Measurements from ENCODE around the gene ACTN3. TPM values are rescaled to one million over a fixed set of nuclear protein-coding genes. Genes with fewer than 3 reads are reported as not detected.
"Not testable (repeated sequence)": the region's sequence is repeated elsewhere in the genome, so short reads cannot be mapped to it uniquely, and the experiment has no call there.

Gene ACTN3
- total RNA-seq, 1 donor from 2014 or later, result not detected

GRCh38 chr11:66592457-66593302, 46.0 kb downstream of the ACTN3 start, which contains the start of the genes CCDC87 and CCS:
Gene CCDC87 (minus strand): TSS chr11:66593063. CDS start chr11:66593015, 48 bp downstream.
Gene CCS (plus strand): TSS chr11:66593185. CDS start chr11:66593262, 77 bp downstream.
- no peak for FAIRE-seq

GRCh38 chr11:66593303-66593635, 46.6 kb downstream of the ACTN3 start:
- FAIRE-seq (no peak), DNase-seq (ENCODE audit: low spot score in 2 of 2) (no peak)

More at GRCh38 chr11:66592457-66593302, 46.0 kb downstream of the ACTN3 start, which contains the start of the genes CCDC87 and CCS:
- peak; percentile 95 to 100 for DNase-seq (ENCODE audit: low spot score in 2 of 2)

DNA sequence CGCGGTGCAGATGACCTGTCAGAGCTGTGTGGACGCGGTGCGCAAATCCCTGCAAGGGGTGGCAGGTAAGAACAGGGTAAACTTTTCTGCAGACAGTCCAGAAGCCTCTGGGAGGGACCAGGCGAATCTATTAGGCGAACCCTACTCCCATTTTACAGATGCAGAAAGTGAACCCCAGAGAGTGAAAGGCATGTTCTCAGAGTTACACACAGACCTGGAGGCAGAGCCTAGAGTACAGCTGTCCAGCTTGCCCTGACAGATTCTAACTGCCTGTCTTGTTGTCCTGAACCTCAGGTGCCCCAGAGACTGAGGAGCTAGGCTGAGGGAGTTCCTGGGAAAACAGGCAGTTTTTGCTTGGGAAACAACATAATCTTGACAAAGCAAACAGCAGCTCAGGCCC, 46.9 kb downstream of the ACTN3 start:
- no peak for FAIRE-seq
- no peak for DNase-seq (ENCODE audit: low spot score in 2 of 2)

- FAIRE-seq (no peak), DNase-seq (ENCODE audit: low spot score in 2 of 2) (no peak)
Observed at GRCh38 chr11:66595245-66595904, 48.7 kb downstream of the ACTN3 start.

GRCh38 chr11:66598993-66599392, 52.3 kb downstream of the ACTN3 start:
- no peak for DNase-seq (ENCODE audit: low spot score in 2 of 2)
- FAIRE-seq, result no peak

- FAIRE-seq (no peak), DNase-seq (ENCODE audit: low spot score in 2 of 2) (no peak)
Observed at GRCh38 chr11:66600219-66600618, 53.5 kb downstream of the ACTN3 start.

- FAIRE-seq, result no peak
- no peak for DNase-seq (ENCODE audit: low spot score in 2 of 2)
Observed at GRCh38 chr11:66600631-66601233, 54.0 kb downstream of the ACTN3 start.

GRCh38 chr11:66603072-66603471, 56.4 kb downstream of the ACTN3 start:
- FAIRE-seq (no peak), DNase-seq (ENCODE audit: low spot score in 2 of 2) (no peak)

- no peak for FAIRE-seq
- DNase-seq (ENCODE audit: low spot score in 2 of 2), result no peak
Observed at GRCh38 chr11:66604155-66604554, 57.5 kb downstream of the ACTN3 start.

DNA sequence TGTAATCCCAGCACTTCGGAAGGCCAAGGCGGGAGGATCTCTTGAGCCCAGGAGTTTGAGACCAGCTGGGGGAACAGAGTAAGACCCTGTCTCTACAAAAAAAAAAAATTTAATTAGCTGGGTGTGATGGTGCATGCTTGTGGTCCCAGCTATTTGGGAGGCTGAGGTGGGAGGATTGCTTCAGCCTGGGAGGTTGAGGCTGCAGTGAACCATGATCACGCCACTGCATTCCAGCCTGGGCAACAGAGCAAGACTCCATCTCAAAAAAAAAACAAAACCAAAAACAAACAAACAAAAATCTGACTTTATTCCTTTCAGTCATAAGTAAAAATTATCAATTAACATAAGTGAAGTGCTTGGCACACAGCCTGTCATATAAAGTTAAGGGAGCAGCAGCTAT, 59.9 kb downstream of the ACTN3 start:
- not testable (repeated sequence) for DNase-seq (ENCODE audit: low spot score in 2 of 2); FAIRE-seq

GRCh38 chr11:66607126-66607834, 60.6 kb downstream of the ACTN3 start:
- no peak for FAIRE-seq
- peak in 1 of 2 donors; percentile 50 for DNase-seq (ENCODE audit: low spot score in 2 of 2)

GRCh38 chr11:66609721-66610617, 63.3 kb downstream of the ACTN3 start:
- FAIRE-seq, result no peak
- no peak for DNase-seq (ENCODE audit: low spot score in 2 of 2)

GRCh38 chr11:66612458-66612857, 65.8 kb downstream of the ACTN3 start:
- DNase-seq (ENCODE audit: low spot score in 2 of 2) (no peak), FAIRE-seq (no peak)

Other genes starting within 250 kb of the ACTN3 start
- 1.2 TPM for gene CD248, start 229.9 kb upstream of the ACTN3 start, total RNA-seq
- gene RIN1, start 210.5 kb upstream of the ACTN3 start, total RNA-seq, result 0.82 TPM
- 19.2 TPM for gene BRMS1, start 201.8 kb upstream of the ACTN3 start, total RNA-seq
- 83.2 TPM for gene B4GAT1, start 199.3 kb upstream of the ACTN3 start, total RNA-seq
- gene SLC29A2, start 175.1 kb upstream of the ACTN3 start, total RNA-seq, result 1.6 TPM
- under 0.01 TPM for gene NPAS4, start 125.9 kb upstream of the ACTN3 start, total RNA-seq
- gene MRPL11, start 108.1 kb upstream of the ACTN3 start, total RNA-seq, result 17.1 TPM
- gene PELI3, start 80.0 kb upstream of the ACTN3 start, total RNA-seq, result 13.5 TPM
- gene DPP3, start 66.5 kb upstream of the ACTN3 start, total RNA-seq, result 39.1 TPM
- gene BBS1, start 36.3 kb upstream of the ACTN3 start, total RNA-seq, result 41.2 TPM
- 5.3 TPM for gene ZDHHC24, start 855 bp upstream of the ACTN3 start, total RNA-seq
- 34.6 TPM for gene CTSF, start 21.7 kb downstream of the ACTN3 start, total RNA-seq
- 1.2 TPM for gene CCDC87, start 46.2 kb downstream of the ACTN3 start, total RNA-seq
- gene CCS, start 46.3 kb downstream of the ACTN3 start, total RNA-seq, result 19.2 TPM
- 24.1 TPM for gene RBM14, start 69.7 kb downstream of the ACTN3 start, total RNA-seq
- gene RBM4, start 91.8 kb downstream of the ACTN3 start, total RNA-seq, result 137 TPM
- gene RBM4B, start 131.0 kb downstream of the ACTN3 start, total RNA-seq, result 102 TPM
- 170 TPM for gene SPTBN2, start 182.3 kb downstream of the ACTN3 start, total RNA-seq